GM19238 (cell line): ENCODE data around the gene AKAP14.
"Not testable (repeated sequence)": the region's sequence is repeated elsewhere in the genome, so short reads cannot be mapped to it uniquely, and the experiment has no call there.

Experiments
- DNase-seq: peaks from one replicate; pipeline ENCODE4 v3.0.0; 2011; ENCODE audit warnings: low spot score; ENCODE audit not compliant: insufficient read length

AKAP14 gene

GRCh38 chrX:119919835-119920585, 24.3 kb downstream of the AKAP14 start:
- no peak for DNase-seq

GRCh38 chrX:119922391-119922790, 26.7 kb downstream of the AKAP14 start:
- DNase-seq = not testable (repeated sequence)

- no peak for DNase-seq
These were observed 39.7 kb downstream of the AKAP14 start for GRCh38 chrX:119935215-119935874.

- DNase-seq = no peak
These were observed 45.6 kb downstream of the AKAP14 start for GRCh38 chrX:119941336-119941735.

- DNase-seq = no peak
These were observed 46.6 kb downstream of the AKAP14 start for GRCh38 chrX:119942173-119942819.

- no peak for DNase-seq
These were observed 47.1 kb downstream of the AKAP14 start for GRCh38 chrX:119942831-119943184.

DNA sequence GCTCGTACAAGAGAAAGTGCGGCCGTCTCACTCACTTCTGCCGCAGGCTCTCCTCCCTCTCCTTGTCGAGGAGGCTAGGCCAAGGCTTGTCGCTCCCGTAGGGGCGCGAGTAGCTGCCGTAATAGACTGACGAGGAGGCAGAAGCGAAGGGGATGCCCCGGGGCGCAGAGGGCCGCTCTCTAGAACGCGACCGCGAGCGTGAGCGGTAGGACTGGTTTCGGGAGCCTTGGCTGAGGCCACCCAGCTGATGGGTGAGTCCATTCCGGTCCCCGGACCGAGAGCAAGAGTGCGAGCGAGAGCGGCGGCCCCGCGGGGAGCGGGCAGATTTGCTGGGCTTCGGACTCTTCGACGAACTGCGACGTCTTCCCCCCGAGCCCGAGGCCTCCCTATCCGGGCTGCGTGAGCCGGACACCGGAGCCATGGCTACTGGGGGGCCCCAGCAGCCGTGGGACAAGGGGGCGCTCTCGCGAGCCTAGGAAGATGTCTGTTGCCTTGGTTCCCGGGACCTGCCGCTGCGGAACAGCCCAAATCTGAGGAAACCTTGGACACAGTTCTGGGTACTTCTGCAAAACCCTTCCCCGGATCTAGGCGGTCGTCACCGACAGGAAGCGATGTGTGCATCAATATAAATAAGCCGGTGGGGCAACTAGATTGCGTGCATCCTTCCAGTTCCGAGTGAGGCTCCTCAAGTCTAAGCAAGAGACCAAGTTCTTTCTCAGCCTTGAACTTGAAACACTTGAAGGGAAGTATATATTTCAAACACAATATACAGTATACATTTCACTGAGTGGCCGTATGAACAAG, 47.7 kb downstream of the AKAP14 start, which contains the start of gene NKAP:
Gene NKAP (minus strand): TSS at position 567 of the 804 bp plus-strand sequence. CDS start 146 bp downstream, at position 421.
- DNase-seq = peak; percentile 45

- DNase-seq = no peak
These were observed 49.8 kb downstream of the AKAP14 start for GRCh38 chrX:119945481-119945880.

- DNase-seq = no peak
These were observed 52.7 kb downstream of the AKAP14 start for GRCh38 chrX:119948381-119948780.

DNA sequence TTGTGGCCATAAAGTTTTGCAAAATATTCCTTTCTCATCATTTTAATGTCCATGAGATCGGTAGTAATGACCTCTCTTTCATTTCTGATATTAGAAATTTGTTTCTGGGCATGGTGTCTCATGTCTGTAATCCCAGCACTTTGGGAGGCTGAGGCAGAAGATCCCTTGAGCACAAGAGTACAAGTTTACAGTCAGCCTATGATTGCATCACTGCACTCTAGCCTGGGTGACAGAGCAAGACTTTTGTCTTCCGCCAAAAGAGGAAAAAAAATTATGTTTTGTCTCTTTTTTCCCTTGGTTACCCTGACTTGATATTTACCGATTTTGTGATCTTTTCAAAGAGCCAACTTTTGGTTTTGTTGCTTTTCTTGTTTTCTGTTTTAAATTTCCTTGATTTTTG, 58.7 kb downstream of the AKAP14 start:
- no peak for DNase-seq

DNA sequence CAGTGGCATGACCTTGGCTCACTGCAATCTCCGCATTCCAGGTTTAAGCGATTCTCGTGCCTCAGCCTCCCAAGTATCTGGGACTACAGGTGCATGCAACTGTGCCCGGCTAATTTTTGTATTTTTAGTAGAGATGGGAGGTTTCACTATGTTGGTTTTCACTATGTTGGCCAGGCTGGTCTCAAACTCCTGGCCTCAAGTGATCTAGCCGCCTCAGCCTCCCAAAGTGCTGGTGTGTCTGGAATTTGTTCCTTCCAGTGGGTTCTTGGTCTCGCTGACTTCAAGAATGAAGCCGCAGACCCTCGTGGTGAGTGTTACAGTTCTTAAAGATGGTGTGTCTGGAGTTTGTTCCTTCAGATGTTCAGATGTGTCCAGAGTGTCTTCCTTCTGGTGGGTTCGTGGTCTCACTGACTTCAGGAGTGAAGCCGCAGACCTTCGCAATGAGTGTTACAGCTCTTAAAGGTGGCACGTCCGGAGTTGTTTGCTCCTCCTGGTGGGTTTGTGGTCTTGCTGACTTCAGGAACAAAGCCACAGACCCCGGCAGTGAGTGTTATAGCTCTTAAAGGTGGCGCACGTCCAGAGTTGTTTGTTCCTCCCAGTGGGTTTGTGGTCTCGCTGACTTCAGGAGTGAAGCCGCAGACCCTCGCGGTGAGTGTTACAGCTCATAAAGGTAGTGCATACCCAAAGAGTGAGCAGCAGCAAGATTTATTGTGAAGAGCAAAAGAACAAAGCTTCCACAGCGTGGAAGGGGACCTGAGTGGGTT, 60.3 kb downstream of the AKAP14 start:
- DNase-seq = not testable (repeated sequence)

- no peak for DNase-seq
These were observed 64.9 kb downstream of the AKAP14 start for GRCh38 chrX:119960625-119961024.

DNA sequence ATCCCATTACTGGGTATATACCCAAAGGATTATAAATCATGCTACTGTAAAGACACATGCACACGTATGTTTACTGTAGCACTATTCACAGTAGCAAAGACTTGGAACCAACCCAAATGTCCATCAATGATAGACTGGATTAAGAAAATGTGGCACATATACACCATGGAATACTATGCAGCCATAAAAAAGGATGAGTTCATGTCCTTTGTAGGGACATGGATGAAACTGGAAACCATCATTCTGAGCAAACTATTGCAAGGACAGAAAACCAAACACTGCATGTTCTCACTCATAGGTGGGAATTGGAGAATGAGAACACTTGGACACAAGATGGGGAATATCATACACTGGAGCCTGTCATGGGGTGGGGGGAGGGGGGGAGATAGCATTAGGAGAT, 71.1 kb downstream of the AKAP14 start:
- DNase-seq = not testable (repeated sequence)
